SK-N-SH (cell line): ENCODE measurements around the gene ZNF530. TPM values are rescaled to one million over a fixed set of nuclear protein-coding genes. Genes with fewer than 3 reads are reported as not detected.
A peak's percentile ranks its signal among the peaks of the same experiment; 100 is the strongest.

Source experiments
- CTCF ChIA-PET: fragments of 300-600, 350-600 bp; formaldehyde crosslinking; extraction: SDS; loops from one replicate; lab custom pipeline; 2021; lab: Yijun Ruan, JAX
- POLR2A ChIA-PET: fragments of 350-600 bp; sonication (Branson Sonifier 250); formaldehyde crosslinking; extraction: SDS; loops from one replicate; lab custom pipeline; 2020; ENCODE audit warnings: antibody characterized with exemption, inconsistent platforms; lab: Yijun Ruan, JAX
- DNase-seq: peaks from one replicate; pipeline ENCODE4 v3.0.0; 2012
- H2AFZ ChIP-seq: fragments of 200-600 bp; sonication (generic); 2 replicates; pipeline ENCODE4 v1.8.1; 2016; ENCODE audit warnings: antibody characterized with exemption, mild to moderate bottlenecking, low read depth
- H3F3A ChIP-seq: fragments of 200-600 bp; sonication (generic); replicated peaks from 2 replicates; pipeline ENCODE3; 2016; ENCODE audit warnings: antibody characterized with exemption, mild to moderate bottlenecking; ENCODE audit not compliant: insufficient read depth
- H3K27ac ChIP-seq, 2 experiments: fragments of 200-500 bp in 1 of 2; fragments of 200-600 bp in 1 of 2; sonication (Bioruptor generic) in 1 of 2; sonication (generic), shearing (Covaris generic) in 1 of 2; 2 replicates each; pipeline versions ENCODE4 v1.5.1 to v1.6.1; 2014 to 2016; ENCODE audit warnings: low read depth in 2 of 2, inconsistent platforms in 1 of 2, low read length in 1 of 2, mild to moderate bottlenecking in 1 of 2, mixed read lengths in 1 of 2
- H3K27me3 ChIP-seq: fragments of 200-600 bp; sonication (generic), shearing (Covaris generic); 2 replicates; pipeline ENCODE4 v1.6.1; 2016; ENCODE audit warnings: mixed run types; ENCODE audit not compliant: insufficient read depth
- H3K36me3 ChIP-seq, 2 experiments: fragments of 200-500 bp in 1 of 2; fragments of 200-600 bp in 1 of 2; sonication (Bioruptor generic) in 1 of 2; sonication (generic) in 1 of 2; replicated peaks in 1 of 2; 2 replicates each; pipeline versions ENCODE3 to v1.5.1; 2014 to 2016; ENCODE audit warnings: low read length in 1 of 2, mild to moderate bottlenecking in 1 of 2; ENCODE audit not compliant: insufficient read depth in 2 of 2, control insufficient read depth in 1 of 2
- H3K4me1 ChIP-seq, 2 experiments: fragments of 200-500 bp in 1 of 2; fragments of 200-600 bp in 1 of 2; sonication (Bioruptor generic) in 1 of 2; sonication (generic), shearing (Covaris generic) in 1 of 2; 2 replicates each; pipeline versions ENCODE4 v1.5.1 to v1.6.1; 2014 to 2016; ENCODE audit warnings: low read depth in 1 of 2, low read length in 1 of 2, mixed run types in 1 of 2; ENCODE audit not compliant: insufficient read depth in 2 of 2, control insufficient read depth in 1 of 2
- H3K4me2 ChIP-seq: fragments of 200-600 bp; sonication (generic), shearing (Covaris generic); 2 replicates; pipeline ENCODE4 v1.6.1; 2017; ENCODE audit warnings: mixed run types
- H3K4me3 ChIP-seq, 2 experiments: fragments of 200-500 bp in 1 of 2; fragments of 200-600 bp in 1 of 2; sonication (Bioruptor generic) in 1 of 2; sonication (generic), shearing (Covaris generic) in 1 of 2; 2 replicates each; pipeline versions ENCODE4 v1.5.1 to v1.8.1; 2014 to 2016; ENCODE audit warnings: low read depth in 2 of 2, inconsistent platforms in 1 of 2, low read length in 1 of 2, mild to moderate bottlenecking in 1 of 2, mixed read lengths in 1 of 2, moderate library complexity in 1 of 2
- H3K79me2 ChIP-seq: fragments of 200-600 bp; sonication (generic); 2 replicates; pipeline ENCODE4 v1.8.1; 2017; ENCODE audit warnings: mild to moderate bottlenecking; ENCODE audit not compliant: insufficient read depth
- H3K9ac ChIP-seq: fragments of 200-600 bp; sonication (generic); 2 replicates; pipeline ENCODE4 v1.6.1; 2017; ENCODE audit warnings: mixed run types
- H3K9me2 ChIP-seq: fragments of 200-600 bp; sonication (generic); 2 replicates; pipeline ENCODE4 v1.6.1; 2017; ENCODE audit warnings: mixed run types
- H3K9me3 ChIP-seq: fragments of 200-600 bp; sonication (generic); 2 replicates; pipeline ENCODE4 v1.6.1; 2017; ENCODE audit warnings: mixed run types, mild to moderate bottlenecking, moderate library complexity
- H4K20me1 ChIP-seq: fragments of 200-600 bp; sonication (generic); 2 replicates; pipeline ENCODE4 v1.6.1; 2017; ENCODE audit warnings: mild to moderate bottlenecking, mixed run types; ENCODE audit not compliant: insufficient read depth
- CTCF ChIP-seq: fragments of 200-600 bp; sonication (generic); IDR thresholded peaks from 2 replicates; pipeline ENCODE4 v1.6.1; 2017; ENCODE audit warnings: antibody characterized with exemption, mild to moderate bottlenecking, moderate library complexity
- EP300 ChIP-seq, 2 experiments: IDR thresholded peaks; 2 replicates each; pipeline versions ENCODE4 v1.4.0 to v1.6.1; 2012; ENCODE audit warnings: borderline replicate concordance in 1 of 2, low read depth in 1 of 2, low read length in 1 of 2
- EZH2phosphoT487 ChIP-seq: fragments of 200-600 bp; sonication (generic); IDR thresholded peaks from 2 replicates; pipeline ENCODE4 v1.6.1; 2017; ENCODE audit warnings: low read depth, mixed run types, mild to moderate bottlenecking, antibody characterized with exemption, moderate library complexity, borderline replicate concordance
- FOXJ3 ChIP-seq: sonication (generic); formaldehyde crosslinking; IDR thresholded peaks from 2 replicates; pipeline ENCODE4 v1.5.1; 2020; ENCODE audit warnings: mild to moderate bottlenecking, missing genetic modification reagents
- FOXM1 ChIP-seq: IDR thresholded peaks from 2 replicates; pipeline ENCODE4 v1.4.0; 2012; ENCODE audit warnings: low read depth, mild to moderate bottlenecking
- GABPA ChIP-seq: IDR thresholded peaks from 2 replicates; pipeline ENCODE4 v1.4.0; 2012; ENCODE audit warnings: low read depth, mild to moderate bottlenecking
- GATA2 ChIP-seq: sonication (generic); formaldehyde crosslinking; IDR thresholded peaks from 2 replicates; pipeline ENCODE4 v1.5.0; 2020; ENCODE audit warnings: mild to moderate bottlenecking, missing genetic modification reagents
- IRF3 ChIP-seq: fragments of 150-350 bp; IDR thresholded peaks from 2 replicates; pipeline ENCODE4 v1.6.1; 2016; ENCODE audit warnings: mild to moderate bottlenecking, low read depth, low read length
- MAX ChIP-seq: IDR thresholded peaks from 2 replicates; pipeline ENCODE4 v1.4.0; 2012; ENCODE audit warnings: low read depth
- MEF2A ChIP-seq: IDR thresholded peaks from 2 replicates; pipeline ENCODE4 v1.4.0; 2012; ENCODE audit warnings: low read depth, borderline replicate concordance
- MXI1 ChIP-seq: IDR thresholded peaks from 2 replicates; pipeline ENCODE4 v1.6.1; 2012; ENCODE audit warnings: mild to moderate bottlenecking, low read depth, low read length, improper control_type of control experiment
- NRF1 ChIP-seq: IDR thresholded peaks from 2 replicates; pipeline ENCODE4 v1.6.1; 2012; ENCODE audit warnings: low read depth, mild to moderate bottlenecking, low read length
- PBX3 ChIP-seq: IDR thresholded peaks from 2 replicates; pipeline ENCODE4; 2012
- REST ChIP-seq: IDR thresholded peaks from 2 replicates; pipeline ENCODE4 v1.6.1; 2012; ENCODE audit warnings: mild to moderate bottlenecking, low read depth, low read length, moderate library complexity
- RFX5 ChIP-seq: IDR thresholded peaks from 2 replicates; pipeline ENCODE4 v1.6.1; 2012; ENCODE audit warnings: mild to moderate bottlenecking, improper control_type of control experiment, low read length
- TAF1 ChIP-seq: IDR thresholded peaks from 2 replicates; pipeline ENCODE4 v1.6.1; 2012; ENCODE audit warnings: low read depth, mild to moderate bottlenecking, low read length, moderate library complexity, borderline replicate concordance
- TEAD4 ChIP-seq: IDR thresholded peaks from 2 replicates; pipeline ENCODE4 v1.4.0; 2012; ENCODE audit warnings: mild to moderate bottlenecking, borderline replicate concordance; ENCODE audit not compliant: insufficient read depth
- YY1 ChIP-seq: IDR thresholded peaks from 2 replicates; pipeline ENCODE4 v1.4.0; 2012; ENCODE audit warnings: low read depth, mild to moderate bottlenecking
- ZBTB33 ChIP-seq: IDR thresholded peaks from 2 replicates; pipeline ENCODE4 v1.4.0; 2012; ENCODE audit warnings: low read depth, borderline replicate concordance
- WGBS: methylation state at CpG from one replicate; pipeline ENCODE4 v1.1.6; 2017; ENCODE audit warnings: low lambda C conversion rate; 5-methylcytosine and 5-hydroxymethylcytosine counted together
- polyA plus RNA-seq, 3 experiments: library from polyadenylated mRNA; depleted of rRNA; stranded (reverse); fragments of >200 nt; gene quantifications; 2 replicates each; pipeline ENCODE4 v1.2.3, GENCODE V29; 2012

Gene ZNF530
- polyA plus RNA-seq, 1 of the 3 experiments (the other 2 are of a cell fraction), result 4.6 TPM

- DNase-seq, result peak; percentile 23
- Histone ChIP-seq H3K27ac (no peak overlapping the region), H3K27me3 (no peaks in the 10 kb centered on the region), H3K79me2 (no peaks in the 10 kb centered on the region), H3K36me3 (peaks cover 0 to under 1% of the 10 kb centered on the region in 2 experiments), H3K9me2 (no peaks in the 10 kb centered on the region)
- POLR2A ChIA-PET, result no interaction called here
- no peak for TF ChIP-seq YY1
- TF ChIP-seq REST, result no peak
- TF ChIP-seq CTCF, result no peak
- no peak for TF ChIP-seq GABPA
- TF ChIP-seq GATA2 (CRISPR knock-in tag), result no peak
- no peak for TF ChIP-seq EP300 (IDR thresholded peaks at IDR 0.05; ENCODE audit: borderline replicate concordance in 1 of 2, low read depth in 1 of 2, low read length in 1 of 2)
- no peak for TF ChIP-seq FOXJ3 (CRISPR knock-in tag)
- TF ChIP-seq PBX3, result no peak
- no peak for TF ChIP-seq MXI1
- no peak for TF ChIP-seq ZBTB33
- no peak for TF ChIP-seq MEF2A
- TF ChIP-seq TAF1, result no peak
- no peak for TF ChIP-seq NRF1
- TF ChIP-seq IRF3, result no peak
- no peak for TF ChIP-seq MAX
- no peak for TF ChIP-seq RFX5
- no peak for TF ChIP-seq FOXM1
- TF ChIP-seq EZH2phosphoT487, result no peak
- TF ChIP-seq TEAD4, result no peak
- TF ChIP-seq, all 33 proteins: peak for 0
- no peaks in the 10 kb centered on the region for H3F3A ChIP-seq
- H2AFZ ChIP-seq, result no peak overlapping the region
- H3K9me3 ChIP-seq, result no peaks in the 10 kb centered on the region
- no peak overlapping the region for H3K4me3 ChIP-seq
- CTCF ChIA-PET, result interaction anchor here (1.6 kb wide), 1 partner anchor 11 kb away, joined by 4 read pairs; no protein-coding TSS in a partner anchor
- no peaks in the 10 kb centered on the region for H4K20me1 ChIP-seq
- H3K9ac ChIP-seq, result no peak overlapping the region
- H3K4me1 ChIP-seq, result no peaks in the 10 kb centered on the region; a peak in 1 of 4 replicates
- 15% methylated on average over 6 of the region's 6 CpGs for WGBS
- H3K4me2 ChIP-seq, result no peak overlapping the region
These were observed 48.8 kb downstream of the ZNF530 start for GRCh38 chr19:57648331-57649003.
